Tibial nerve (tissue), 4 donors: ENCODE data around the gene YBX2. TPM values are rescaled to one million over a fixed set of nuclear protein-coding genes. Genes with fewer than 3 reads are reported as not detected.
"Not testable (repeated sequence)": the region's sequence is repeated elsewhere in the genome, so short reads cannot be mapped to it uniquely, and the experiment has no call there.

Experiments
- DNase-seq, 2 donors: peaks; one replicate each; pipeline ENCODE4 v3.0.0-alpha.2; 2019; ENCODE audit warnings: low spot score in 2 of 2
- H3K27ac ChIP-seq, 4 donors: fragments of 200-600 bp; sonication (generic) in 3 of 4; one replicate each; pipeline ENCODE4 v1.5.1; 2017 to 2019; ENCODE audit warnings: mild to moderate bottlenecking in 1 of 4
- H3K27me3 ChIP-seq, 2 donors: fragments of 200-600 bp; sonication (generic) in 1 of 2; one replicate each; pipeline versions ENCODE4 v1.5.1 to v1.6.0; 2017 to 2019
- H3K36me3 ChIP-seq, 3 donors: fragments of 200-600 bp; sonication (generic); one replicate each; pipeline ENCODE4 v1.5.1; 2018 to 2019
- H3K4me1 ChIP-seq, 4 donors: fragments of 200-600 bp; sonication (generic) in 3 of 4; one replicate each; pipeline ENCODE4 v1.5.1; 2017 to 2019
- H3K4me3 ChIP-seq, 4 donors: fragments of 200-600 bp; sonication (generic) in 3 of 4; one replicate each; pipeline ENCODE4 v1.5.1; 2017 to 2019; ENCODE audit warnings: mild to moderate bottlenecking in 1 of 4, moderate library complexity in 1 of 4
- H3K9me3 ChIP-seq, 4 donors: fragments of 200-600 bp; sonication (generic) in 3 of 4; one replicate each; pipeline ENCODE4 v1.5.1; 2017 to 2019
- EP300 ChIP-seq, 2 donors: sonication (generic); formaldehyde crosslinking; IDR thresholded peaks; one replicate each; pipeline ENCODE4 v1.6.1; 2017; ENCODE audit warnings: antibody characterized with exemption in 2 of 2, mild to moderate bottlenecking in 1 of 2
- POLR2A ChIP-seq, 2 donors: fragments of 450-650 bp; IDR thresholded peaks; one replicate each; pipeline ENCODE4 v1.6.1; 2017; ENCODE audit warnings: antibody characterized with exemption in 2 of 2, mild to moderate bottlenecking in 2 of 2, moderate library complexity in 2 of 2
- WGBS, 2 donors: methylation state at CpG; one replicate each; pipeline ENCODE4 v1.1.5; 2018; 5-methylcytosine and 5-hydroxymethylcytosine counted together
- total RNA-seq, 4 donors: library from RNA; depleted of rRNA; stranded (reverse); fragments of >200 nt; gene quantifications; one replicate each; pipeline ENCODE4 v1.1.0, GENCODE V29; 2016
- TF ChIP-seq, protein P1 (sequence below), 5 experiments: fragments of 200-600 bp in 3 of 5; fragments of 450-650 bp in 2 of 5; sonication (generic) in 3 of 5; IDR thresholded peaks; one replicate each; pipeline ENCODE4 v1.5.1; 2016 to 2019; ENCODE audit warnings: antibody characterized with exemption in 5 of 5, mild to moderate bottlenecking in 3 of 5, moderate library complexity in 2 of 5

YBX2 gene
- total RNA-seq, 4 donors from 2014 or later = under 0.01 to 2.1 (median 0.52) TPM

DNA sequence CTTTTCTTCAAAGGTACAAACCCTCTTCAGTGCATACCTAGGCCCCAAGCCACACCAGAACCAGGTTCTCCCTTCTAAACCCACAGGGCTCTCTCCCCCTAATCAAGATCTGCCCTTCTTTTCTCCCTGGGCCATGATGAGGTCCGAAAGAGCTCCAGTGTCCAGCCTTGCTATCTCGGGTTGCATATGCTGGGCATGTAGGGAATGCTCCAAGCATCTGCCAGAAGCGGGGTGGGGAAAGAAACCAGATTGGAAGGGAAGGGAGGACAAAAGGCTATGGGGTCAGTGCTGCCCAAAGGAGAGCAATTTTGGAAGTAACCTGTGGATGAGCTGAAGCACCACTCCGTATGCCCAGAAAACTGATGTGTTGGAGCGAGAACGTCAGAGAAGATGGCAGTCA is 45.2 kb downstream of the YBX2 start:
- H3K36me3 ChIP-seq = peaks cover 3 to 35% (median 17%) of the 10 kb centered on the region in 3 donors
- H3K9me3 ChIP-seq = no peaks in the 10 kb centered on the region
- H3K4me3 ChIP-seq = no peak overlapping the region
- peaks cover 0 to 58% (median 30%) of the 10 kb centered on the region in 4 donors for H3K4me1 ChIP-seq
- 78 to 80% methylated on average over 6 of the region's 6 CpGs for WGBS, 2 donors
- TF ChIP-seq POLR2A (IDR thresholded peaks at IDR 0.05) (no peak), EP300 (IDR thresholded peaks at IDR 0.05) (no peak)
- TF ChIP-seq, protein P1, sequence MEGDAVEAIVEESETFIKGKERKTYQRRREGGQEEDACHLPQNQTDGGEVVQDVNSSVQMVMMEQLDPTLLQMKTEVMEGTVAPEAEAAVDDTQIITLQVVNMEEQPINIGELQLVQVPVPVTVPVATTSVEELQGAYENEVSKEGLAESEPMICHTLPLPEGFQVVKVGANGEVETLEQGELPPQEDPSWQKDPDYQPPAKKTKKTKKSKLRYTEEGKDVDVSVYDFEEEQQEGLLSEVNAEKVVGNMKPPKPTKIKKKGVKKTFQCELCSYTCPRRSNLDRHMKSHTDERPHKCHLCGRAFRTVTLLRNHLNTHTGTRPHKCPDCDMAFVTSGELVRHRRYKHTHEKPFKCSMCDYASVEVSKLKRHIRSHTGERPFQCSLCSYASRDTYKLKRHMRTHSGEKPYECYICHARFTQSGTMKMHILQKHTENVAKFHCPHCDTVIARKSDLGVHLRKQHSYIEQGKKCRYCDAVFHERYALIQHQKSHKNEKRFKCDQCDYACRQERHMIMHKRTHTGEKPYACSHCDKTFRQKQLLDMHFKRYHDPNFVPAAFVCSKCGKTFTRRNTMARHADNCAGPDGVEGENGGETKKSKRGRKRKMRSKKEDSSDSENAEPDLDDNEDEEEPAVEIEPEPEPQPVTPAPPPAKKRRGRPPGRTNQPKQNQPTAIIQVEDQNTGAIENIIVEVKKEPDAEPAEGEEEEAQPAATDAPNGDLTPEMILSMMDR (IDR thresholded peaks at IDR 0.05) = no peak
- H3K27ac ChIP-seq = no peak overlapping the region
- DNase-seq = no peak
- no peaks in the 10 kb centered on the region for H3K27me3 ChIP-seq

DNA sequence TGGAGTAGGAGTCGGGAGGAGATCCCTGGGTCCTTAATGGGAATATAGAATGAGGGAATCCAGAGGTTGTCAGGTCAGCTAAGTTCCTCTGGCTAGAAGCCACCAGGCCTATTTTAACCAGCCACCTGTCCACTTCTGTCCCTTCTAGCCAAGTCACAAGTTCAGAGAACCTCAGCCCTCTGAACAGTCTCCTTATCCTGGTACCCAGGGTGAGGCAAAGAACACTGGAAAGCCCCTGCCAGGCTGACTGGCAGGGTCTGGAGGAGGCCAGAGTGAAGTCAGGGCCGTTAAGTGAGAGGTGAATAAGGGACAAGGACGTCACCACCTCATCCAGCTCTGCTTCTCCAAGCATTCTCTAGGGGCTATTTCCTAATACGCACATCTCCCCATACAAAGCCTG is 45.6 kb downstream of the YBX2 start:
- TF ChIP-seq, protein P1 (IDR thresholded peaks at IDR 0.05) = no peak
- TF ChIP-seq EP300 (IDR thresholded peaks at IDR 0.05) (no peak), POLR2A (IDR thresholded peaks at IDR 0.05) (no peak)
- no peak for DNase-seq
- Histone ChIP-seq H3K27ac (no peak overlapping the region), H3K36me3 (peaks cover 3 to 35% (median 17%) of the 10 kb centered on the region in 3 donors), H3K27me3 (no peaks in the 10 kb centered on the region), H3K9me3 (no peaks in the 10 kb centered on the region), H3K4me1 (peaks cover 0 to 59% (median 30%) of the 10 kb centered on the region in 4 donors), H3K4me3 (no peak overlapping the region)
- 76 to 77% methylated on average over 4 of the region's 4 CpGs for WGBS, 2 donors

DNA sequence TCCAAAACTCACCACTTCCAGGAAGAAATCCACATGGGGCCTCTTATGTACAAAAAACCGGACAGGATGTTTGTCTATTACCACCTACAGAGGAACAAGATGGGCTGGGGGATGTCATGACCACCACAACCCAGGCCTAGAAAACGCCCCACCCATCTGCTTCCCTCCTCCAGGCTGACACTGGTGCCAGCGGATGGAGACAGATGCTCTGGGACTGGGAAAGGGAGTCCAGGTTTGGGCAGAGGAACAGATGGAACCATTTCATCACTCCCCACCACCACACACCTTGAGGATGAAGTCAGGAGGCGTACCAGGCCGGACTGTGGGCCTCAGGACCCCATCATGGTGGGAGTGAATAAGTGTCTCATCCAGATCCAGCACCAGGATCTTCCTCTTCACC is 47.7 kb downstream of the YBX2 start:
- Histone ChIP-seq H3K27me3 (no peaks in the 10 kb centered on the region), H3K36me3 (peaks cover 3 to 34% (median 17%) of the 10 kb centered on the region in 3 donors), H3K4me1 (peaks cover 0 to 54% (median 26%) of the 10 kb centered on the region in 4 donors), H3K27ac (no peak overlapping the region), H3K9me3 (no peaks in the 10 kb centered on the region), H3K4me3 (no peak overlapping the region)
- WGBS, 2 donors = 80 to 88% methylated on average over 5 of the region's 5 CpGs
- DNase-seq = no peak
- no peak for TF ChIP-seq POLR2A (IDR thresholded peaks at IDR 0.05)
- no peak for TF ChIP-seq EP300 (IDR thresholded peaks at IDR 0.05)
- TF ChIP-seq, protein P1 (IDR thresholded peaks at IDR 0.05) = no peak

GRCh38 chr17:7243838-7244237 is 50.6 kb downstream of the YBX2 start:
- 65 to 77% methylated on average over 10 of the region's 10 CpGs for WGBS, 2 donors
- H3K27me3 ChIP-seq, DNase-seq, H3K9me3 ChIP-seq: not testable (repeated sequence)
- Histone ChIP-seq H3K27ac (peak overlapping the region in 3 of 4 donors; percentile 96 to 99 (median 98)), H3K4me3 (peak overlapping the region in 1 of 4 donors; percentile 64), H3K4me1 (peaks cover 3 to 51% (median 23%) of the 10 kb centered on the region in 4 donors), H3K36me3 (peaks cover 3 to 47% (median 17%) of the 10 kb centered on the region in 3 donors)

GRCh38 chr17:7243453-7243729 is 51.0 kb downstream of the YBX2 start:
- WGBS, 2 donors = 19 to 21% methylated on average over 2 of the region's 2 CpGs
- H3K36me3 ChIP-seq = peaks cover 3 to 47% (median 17%) of the 10 kb centered on the region in 3 donors
- TF ChIP-seq, protein P1 (IDR thresholded peaks at IDR 0.05) = no peak
- TF ChIP-seq POLR2A (IDR thresholded peaks at IDR 0.05) (no peak), EP300 (IDR thresholded peaks at IDR 0.05) (no peak)

More at GRCh38 chr17:7243453-7243729, 51.0 kb downstream of the YBX2 start:
- H3K27ac ChIP-seq = peak overlapping the region; percentile 96 to 99 (median 98)
- H3K4me1 ChIP-seq = peaks cover 3 to 47% (median 21%) of the 10 kb centered on the region in 4 donors
- H3K4me3 ChIP-seq = peak overlapping the region; percentile 64 to 96 (median 76)
- DNase-seq = no peak
- H3K27me3 ChIP-seq = no peaks in the 10 kb centered on the region
- H3K9me3 ChIP-seq = no peaks in the 10 kb centered on the region
